Measurements from ENCODE around the gene GPR35.

DNA sequence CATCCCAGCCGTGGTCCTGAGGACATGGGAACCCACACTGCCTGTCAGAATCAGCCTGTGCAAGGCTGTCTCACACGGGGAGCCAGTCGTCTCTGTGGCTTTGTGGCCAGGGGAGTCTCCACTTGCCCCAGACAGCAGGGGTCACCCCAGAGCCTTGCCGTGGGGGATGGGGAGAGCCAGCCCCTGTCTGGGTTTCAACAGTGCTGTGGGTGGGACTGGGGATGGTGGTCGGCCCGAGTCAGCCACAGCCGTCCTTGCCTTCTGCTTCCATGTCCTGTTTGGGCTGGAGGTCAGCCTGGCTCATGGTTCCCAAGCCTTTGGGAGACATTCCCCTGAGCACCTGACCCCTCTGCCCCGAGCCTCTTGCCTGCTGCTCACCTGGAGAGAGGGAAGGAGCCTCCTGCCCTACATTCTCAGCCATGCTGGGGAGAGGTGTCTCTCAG is 19.6 kb downstream of the GPR35 start:
- TF ChIP-seq TAF1 (conservative IDR thresholded peaks at IDR 0.05) (no peak), RAD21 (IDR thresholded peaks at IDR 0.05) (no peak), SP1 (IDR thresholded peaks at IDR 0.05) (no peak), RXRA (IDR thresholded peaks at IDR 0.05) (no peak)
- TF ChIP-seq, protein P1, sequence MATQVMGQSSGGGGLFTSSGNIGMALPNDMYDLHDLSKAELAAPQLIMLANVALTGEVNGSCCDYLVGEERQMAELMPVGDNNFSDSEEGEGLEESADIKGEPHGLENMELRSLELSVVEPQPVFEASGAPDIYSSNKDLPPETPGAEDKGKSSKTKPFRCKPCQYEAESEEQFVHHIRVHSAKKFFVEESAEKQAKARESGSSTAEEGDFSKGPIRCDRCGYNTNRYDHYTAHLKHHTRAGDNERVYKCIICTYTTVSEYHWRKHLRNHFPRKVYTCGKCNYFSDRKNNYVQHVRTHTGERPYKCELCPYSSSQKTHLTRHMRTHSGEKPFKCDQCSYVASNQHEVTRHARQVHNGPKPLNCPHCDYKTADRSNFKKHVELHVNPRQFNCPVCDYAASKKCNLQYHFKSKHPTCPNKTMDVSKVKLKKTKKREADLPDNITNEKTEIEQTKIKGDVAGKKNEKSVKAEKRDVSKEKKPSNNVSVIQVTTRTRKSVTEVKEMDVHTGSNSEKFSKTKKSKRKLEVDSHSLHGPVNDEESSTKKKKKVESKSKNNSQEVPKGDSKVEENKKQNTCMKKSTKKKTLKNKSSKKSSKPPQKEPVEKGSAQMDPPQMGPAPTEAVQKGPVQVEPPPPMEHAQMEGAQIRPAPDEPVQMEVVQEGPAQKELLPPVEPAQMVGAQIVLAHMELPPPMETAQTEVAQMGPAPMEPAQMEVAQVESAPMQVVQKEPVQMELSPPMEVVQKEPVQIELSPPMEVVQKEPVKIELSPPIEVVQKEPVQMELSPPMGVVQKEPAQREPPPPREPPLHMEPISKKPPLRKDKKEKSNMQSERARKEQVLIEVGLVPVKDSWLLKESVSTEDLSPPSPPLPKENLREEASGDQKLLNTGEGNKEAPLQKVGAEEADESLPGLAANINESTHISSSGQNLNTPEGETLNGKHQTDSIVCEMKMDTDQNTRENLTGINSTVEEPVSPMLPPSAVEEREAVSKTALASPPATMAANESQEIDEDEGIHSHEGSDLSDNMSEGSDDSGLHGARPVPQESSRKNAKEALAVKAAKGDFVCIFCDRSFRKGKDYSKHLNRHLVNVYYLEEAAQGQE (IDR thresholded peaks at IDR 0.05) = no peak
- TF ChIP-seq, protein P2, sequence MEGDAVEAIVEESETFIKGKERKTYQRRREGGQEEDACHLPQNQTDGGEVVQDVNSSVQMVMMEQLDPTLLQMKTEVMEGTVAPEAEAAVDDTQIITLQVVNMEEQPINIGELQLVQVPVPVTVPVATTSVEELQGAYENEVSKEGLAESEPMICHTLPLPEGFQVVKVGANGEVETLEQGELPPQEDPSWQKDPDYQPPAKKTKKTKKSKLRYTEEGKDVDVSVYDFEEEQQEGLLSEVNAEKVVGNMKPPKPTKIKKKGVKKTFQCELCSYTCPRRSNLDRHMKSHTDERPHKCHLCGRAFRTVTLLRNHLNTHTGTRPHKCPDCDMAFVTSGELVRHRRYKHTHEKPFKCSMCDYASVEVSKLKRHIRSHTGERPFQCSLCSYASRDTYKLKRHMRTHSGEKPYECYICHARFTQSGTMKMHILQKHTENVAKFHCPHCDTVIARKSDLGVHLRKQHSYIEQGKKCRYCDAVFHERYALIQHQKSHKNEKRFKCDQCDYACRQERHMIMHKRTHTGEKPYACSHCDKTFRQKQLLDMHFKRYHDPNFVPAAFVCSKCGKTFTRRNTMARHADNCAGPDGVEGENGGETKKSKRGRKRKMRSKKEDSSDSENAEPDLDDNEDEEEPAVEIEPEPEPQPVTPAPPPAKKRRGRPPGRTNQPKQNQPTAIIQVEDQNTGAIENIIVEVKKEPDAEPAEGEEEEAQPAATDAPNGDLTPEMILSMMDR (IDR thresholded peaks at IDR 0.05; ENCODE audit: low read depth, low read length, missing input control) = no peak
